Measurements from ENCODE around the gene KRTAP10-10.

DNA sequence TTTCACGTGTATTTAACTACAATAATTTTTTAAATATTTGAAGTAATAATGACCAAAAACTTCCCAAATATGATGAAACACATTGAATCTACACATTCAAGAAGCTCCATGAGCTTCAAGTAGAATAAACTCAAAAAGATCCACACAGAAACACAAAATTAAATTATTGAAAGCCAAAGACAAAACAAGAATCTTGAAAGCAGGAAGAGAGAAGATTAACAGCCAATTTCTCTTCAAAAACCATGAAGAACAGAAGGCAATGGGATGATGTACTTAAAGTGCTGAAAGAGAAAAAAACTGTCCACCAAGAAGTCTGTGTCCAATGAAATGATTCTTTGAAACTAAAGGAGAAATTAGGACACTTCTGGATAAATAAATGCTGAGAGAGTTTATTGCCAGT, 5.1 kb upstream of the KRTAP10-10 start:
- TF ChIP-seq ZNF274 (IDR thresholded peaks at IDR 0.05; ENCODE audit: low read depth, low read length) (no peak), YY1 (IDR thresholded peaks at IDR 0.05; ENCODE audit: insufficient read depth, insufficient read length) (no peak)

Measured in NT2/D1 (cell line).